Fibroblast of lung (primary cell): Measurements from ENCODE around the gene SEC11A.

Experiments
- CTCF ChIP-seq, 2 donors: IDR thresholded peaks in 1 of 2; conservative IDR thresholded peaks in 1 of 2; 1 replicate in 1 of 2; 2 replicates in 1 of 2; pipeline ENCODE4 v1.5.1; 2011 to 2012; ENCODE audit warnings: low read length in 2 of 2, control low read depth in 1 of 2, inconsistent platforms in 1 of 2, low read depth in 1 of 2, mild to moderate bottlenecking in 1 of 2
- EZH2 ChIP-seq: IDR thresholded peaks from 2 replicates; pipeline ENCODE4 v1.5.1; 2012; ENCODE audit warnings: low read length, control low read depth, mild to moderate bottlenecking; ENCODE audit errors: missing control alignments

GRCh38 chr15:84659904-84660781 is 55.8 kb downstream of the SEC11A start:
- TF ChIP-seq EZH2 (no peak), CTCF (conservative IDR thresholded peaks at IDR 0.05 in 1 of 2, IDR thresholded peaks at IDR 0.05 in 1 of 2; ENCODE audit: low read depth in 1 of 2, low read length in 2 of 2) (no peak)
